Stomach (tissue), 9 donors: Measurements from ENCODE around the gene XAB2. TPM values are rescaled to one million over a fixed set of nuclear protein-coding genes. Genes with fewer than 3 reads are reported as not detected.

Source experiments
- DNase-seq, 2 donors: peaks; one replicate each; pipeline versions ENCODE4 v3.0.0 to v3.0.0-alpha.2; 2013 to 2019
- H3K27ac ChIP-seq, 5 donors: fragments of 200-600 bp in 4 of 5; sonication (generic) in 4 of 5; one replicate each; pipeline ENCODE4 v1.5.1; 2013 to 2019; ENCODE audit warnings: mild to moderate bottlenecking in 1 of 5, moderate library complexity in 1 of 5
- H3K27me3 ChIP-seq, 3 donors: fragments of 200-600 bp; sonication (generic); one replicate each; pipeline ENCODE4 v1.5.1; 2017 to 2019; ENCODE audit warnings: mixed run types in 1 of 3
- H3K36me3 ChIP-seq, 4 donors: fragments of 200-600 bp; sonication (generic); 1 replicate in 3 of 4; 2 replicates in 1 of 4; pipeline ENCODE4 v1.5.1; 2016 to 2019
- H3K4me1 ChIP-seq, 4 donors: fragments of 200-600 bp; sonication (generic); one replicate each; pipeline ENCODE4 v1.5.1; 2016 to 2019
- H3K4me3 ChIP-seq, 4 donors: fragments of 200-600 bp; sonication (generic) in 3 of 4; one replicate each; pipeline ENCODE4 v1.5.1; 2016 to 2019; ENCODE audit warnings: mild to moderate bottlenecking in 1 of 4
- H3K9me3 ChIP-seq, 4 donors: fragments of 200-600 bp; sonication (generic); one replicate each; pipeline ENCODE4 v1.5.1; 2016 to 2019
- CTCF ChIP-seq, 7 experiments: fragments of 450-650 bp in 4 of 7; fragments of 200-600 bp in 3 of 7; sonication (generic) in 3 of 7; IDR thresholded peaks; one replicate each; pipeline ENCODE4 v1.5.1; 2016 to 2019; ENCODE audit warnings: antibody characterized with exemption in 7 of 7, control low read depth in 2 of 7, mild to moderate bottlenecking in 1 of 7
- EP300 ChIP-seq: sonication (generic); formaldehyde crosslinking; IDR thresholded peaks from one replicate; pipeline ENCODE4 v1.6.1; 2017; ENCODE audit warnings: antibody characterized with exemption
- POLR2A ChIP-seq, 4 donors: fragments of 450-650 bp; IDR thresholded peaks; one replicate each; pipeline ENCODE4 v1.6.1; 2016; ENCODE audit warnings: antibody characterized with exemption in 4 of 4, control low read depth in 2 of 4, mild to moderate bottlenecking in 1 of 4, moderate library complexity in 1 of 4
- POLR2AphosphoS5 ChIP-seq, 3 donors: sonication (generic); formaldehyde crosslinking; IDR thresholded peaks; one replicate each; pipeline ENCODE4 v1.6.1; 2016; ENCODE audit warnings: antibody characterized with exemption in 3 of 3
- WGBS, 5 donors: extraction: QIAGEN DNeasy Blood & Tissue Kit in 3 of 5; methylation state at CpG; one replicate each; pipeline versions ENCODE4 v1.1.5 to v1.1.7; 2013 to 2018; 5-methylcytosine and 5-hydroxymethylcytosine counted together
- intact Hi-C: fragments of 100-400 bp; cut with DNase I; formaldehyde crosslinking; loops from one replicate; pipeline ENCODE4 v1.15.1; 2023; ENCODE audit warnings: low total_unique reads
- polyA plus RNA-seq, 3 donors: library from polyadenylated mRNA; stranded (reverse); fragments of 200-250 nt; gene quantifications; one replicate each; pipeline ENCODE4 v1.2.3, GENCODE V29; 2013
- total RNA-seq, 5 donors: library from RNA; depleted of rRNA; stranded (reverse); fragments of >200 nt; gene quantifications; one replicate each; pipeline versions ENCODE4 v1.1.0 to v1.2.3, GENCODE V29; 2014 to 2016
- donor health status: healthy with polysubstance abuse.
- donor health status: Bipolar disorder and iron deficiency.
- donor health status: healthy.

Gene XAB2
- total and polyA plus RNA-seq, 8 donors, result 24.6 to 106 (median 48.4) TPM

- peaks cover 0 to 24% (median 14%) of the 10 kb centered on the region in 4 donors for H3K4me1 ChIP-seq
- no peak for DNase-seq
- WGBS, 5 donors, result 60 to 82% (median 75%) methylated on average over 8 of the region's 8 CpGs
- no peak overlapping the region for H3K4me3 ChIP-seq
- H3K36me3 ChIP-seq, result no peaks in the 10 kb centered on the region
- peak overlapping the region in 2 of 5 donors; percentile 35 to 72 for H3K27ac ChIP-seq
- H3K27me3 ChIP-seq, result peaks cover 0 to 23% (median 0%) of the 10 kb centered on the region in 3 donors
- H3K9me3 ChIP-seq, result no peaks in the 10 kb centered on the region
- intact Hi-C loops, result no loop called here
- no peak for TF ChIP-seq CTCF (IDR thresholded peaks at IDR 0.05)
- no peak for TF ChIP-seq POLR2AphosphoS5 (IDR thresholded peaks at IDR 0.05)
- TF ChIP-seq POLR2A (IDR thresholded peaks at IDR 0.05), result no peak
- no peak for TF ChIP-seq EP300
These were observed 26.2 kb upstream of the XAB2 start for GRCh38 chr19:7655581-7655980.

- H3K36me3 ChIP-seq, result no peaks in the 10 kb centered on the region
- intact Hi-C loops, result loop anchor here (5.0 kb wide), 1 partner anchor 148 kb away; no protein-coding TSS in a partner anchor
- peaks cover 0 to 16% (median 0%) of the 10 kb centered on the region in 3 donors for H3K27me3 ChIP-seq
- H3K4me3 ChIP-seq, result no peak overlapping the region
- WGBS, 5 donors, result 49 to 63% (median 57%) methylated on average over 8 of the region's 8 CpGs
- H3K9me3 ChIP-seq, result no peaks in the 10 kb centered on the region
- H3K4me1 ChIP-seq, result peaks cover 0 to 24% (median 14%) of the 10 kb centered on the region in 4 donors
- peak overlapping the region in 1 of 5 donors; percentile 35 for H3K27ac ChIP-seq
- TF ChIP-seq POLR2AphosphoS5 (IDR thresholded peaks at IDR 0.05) (no peak), EP300 (no peak), CTCF (IDR thresholded peaks at IDR 0.05) (no peak), POLR2A (IDR thresholded peaks at IDR 0.05) (no peak)
- DNase-seq, result no peak
These were observed 25.1 kb upstream of the XAB2 start for GRCh38 chr19:7654401-7654800.

- DNase-seq, result peak; percentile 91 to 93
- TF ChIP-seq EP300 (no peak), CTCF (IDR thresholded peaks at IDR 0.05) (peak in 6 of 7 experiments; percentile 63 to 99 (median 98)), POLR2AphosphoS5 (IDR thresholded peaks at IDR 0.05) (peak in 2 of 3 donors; percentile 38 to 47), POLR2A (IDR thresholded peaks at IDR 0.05) (no peak)
- WGBS, 5 donors, result 4 to 5% (median 4%) methylated on average over 28 of the region's 28 CpGs
- peaks cover 0 to 17% (median 14%) of the 10 kb centered on the region in 4 donors for H3K4me1 ChIP-seq
- peak overlapping the region in 2 of 4 donors; percentile 13 to 29 for H3K4me3 ChIP-seq
- peak overlapping the region in 4 of 5 donors; percentile 11 to 78 (median 47) for H3K27ac ChIP-seq
- peaks cover 0 to 8% (median 6%) of the 10 kb centered on the region in 4 donors for H3K36me3 ChIP-seq
- peaks cover 0 to 13% (median 0%) of the 10 kb centered on the region in 3 donors for H3K27me3 ChIP-seq
- H3K9me3 ChIP-seq, result no peaks in the 10 kb centered on the region
- intact Hi-C loops, result loop anchor here (5.0 kb wide), 1 partner anchor 150 kb away; no protein-coding TSS in a partner anchor
These were observed 22.8 kb upstream of the XAB2 start for GRCh38 chr19:7652061-7652641.

GRCh38 chr19:7650148-7650547, 20.8 kb upstream of the XAB2 start:
- intact Hi-C loops, result loop anchor here (5.0 kb wide), 1 partner anchor 152 kb away; no protein-coding TSS in a partner anchor
- TF ChIP-seq POLR2A (IDR thresholded peaks at IDR 0.05) (no peak), POLR2AphosphoS5 (IDR thresholded peaks at IDR 0.05) (no peak), CTCF (IDR thresholded peaks at IDR 0.05) (no peak), EP300 (no peak)
- H3K36me3 ChIP-seq, result peaks cover 0 to 25% (median 22%) of the 10 kb centered on the region in 4 donors
- H3K4me1 ChIP-seq, result peaks cover 0 to 17% (median 14%) of the 10 kb centered on the region in 4 donors
- no peak overlapping the region for H3K27ac ChIP-seq
- WGBS, 5 donors, result 33 to 45% (median 38%) methylated on average over 2 of the region's 2 CpGs
- H3K4me3 ChIP-seq, result no peak overlapping the region
- no peak for DNase-seq
- H3K27me3 ChIP-seq, result peaks cover 0 to 33% (median 0%) of the 10 kb centered on the region in 3 donors
- no peaks in the 10 kb centered on the region for H3K9me3 ChIP-seq
